Breast epithelium (tissue), 4 donors: ENCODE results near the gene CEP20. TPM values are rescaled to one million over a fixed set of nuclear protein-coding genes. Genes with fewer than 3 reads are reported as not detected.
"Not testable (repeated sequence)": the region's sequence is repeated elsewhere in the genome, so short reads cannot be mapped to it uniquely, and the experiment has no call there.

ENCODE experiments used
- DNase-seq, 2 donors: peaks; one replicate each; pipeline ENCODE4 v3.0.0-alpha.2; 2019; ENCODE audit warnings: low spot score in 2 of 2
- H3K27ac ChIP-seq, 2 donors: fragments of 200-600 bp; sonication (generic) in 1 of 2; one replicate each; pipeline ENCODE4 v1.5.1; 2016 to 2019; ENCODE audit warnings: mild to moderate bottlenecking in 1 of 2
- H3K27me3 ChIP-seq, 2 donors: fragments of 200-600 bp; sonication (generic) in 1 of 2; one replicate each; pipeline versions ENCODE4 v1.5.1 to v1.6.0; 2017 to 2019; ENCODE audit warnings: control low read depth in 1 of 2, mild to moderate bottlenecking in 1 of 2
- H3K36me3 ChIP-seq: fragments of 200-600 bp; one replicate; pipeline ENCODE4 v1.5.1; 2019
- H3K4me1 ChIP-seq, 2 donors: fragments of 200-600 bp; sonication (generic); one replicate each; pipeline ENCODE4 v1.5.1; 2016 to 2019; ENCODE audit warnings: control low read depth in 1 of 2
- H3K4me3 ChIP-seq, 3 donors: fragments of 200-600 bp; sonication (generic); 1 replicate in 2 of 3; 2 replicates in 1 of 3; pipeline ENCODE4 v1.5.1; 2016 to 2019; ENCODE audit warnings: mild to moderate bottlenecking in 3 of 3, moderate library complexity in 2 of 3
- H3K9me3 ChIP-seq, 2 donors: fragments of 200-600 bp; sonication (generic) in 1 of 2; one replicate each; pipeline ENCODE4 v1.5.1; 2016 to 2019; ENCODE audit warnings: control low read depth in 1 of 2
- CTCF ChIP-seq, 3 donors: fragments of 450-650 bp; IDR thresholded peaks; one replicate each; pipeline ENCODE4 v1.5.1; 2016 to 2017; ENCODE audit warnings: antibody characterized with exemption in 3 of 3, mild to moderate bottlenecking in 3 of 3, moderate library complexity in 3 of 3
- POLR2A ChIP-seq: fragments of 450-650 bp; IDR thresholded peaks from one replicate; pipeline ENCODE4 v1.6.1; 2016; ENCODE audit warnings: antibody characterized with exemption, mild to moderate bottlenecking, moderate library complexity
- POLR2AphosphoS5 ChIP-seq, 3 donors: sonication (generic); formaldehyde crosslinking; IDR thresholded peaks; one replicate each; pipeline ENCODE4 v1.6.1; 2017; ENCODE audit warnings: antibody characterized with exemption in 3 of 3
- intact Hi-C: fragments of 100-400 bp; cut with DNase I; formaldehyde crosslinking; loops from one replicate; pipeline ENCODE4 v1.15.1; 2023; ENCODE audit warnings: low total_unique reads
- total RNA-seq, 3 donors: library from RNA; depleted of rRNA; stranded (reverse); fragments of >200 nt; gene quantifications; one replicate each; pipeline ENCODE4 v1.1.0, GENCODE V29; 2016

The CEP20 gene
- total RNA-seq, 3 donors from 2014 or later, result 31.8 to 43.9 (median 40.8) TPM

GRCh38 chr16:15928261-15929104 is 40.1 kb upstream of the CEP20 start:
- no peak overlapping the region for H3K4me3 ChIP-seq
- H3K36me3 ChIP-seq, result no peaks in the 10 kb centered on the region
- intact Hi-C loops, result no loop called here
- TF ChIP-seq CTCF (IDR thresholded peaks at IDR 0.05) (no peak), POLR2AphosphoS5 (IDR thresholded peaks at IDR 0.05) (no peak), POLR2A (no peak)
- no peak for DNase-seq
- no peaks in the 10 kb centered on the region for H3K9me3 ChIP-seq
- H3K27ac ChIP-seq, result no peak overlapping the region
- no peaks in the 10 kb centered on the region for H3K4me1 ChIP-seq
- H3K27me3 ChIP-seq, result no peaks in the 10 kb centered on the region

- DNase-seq, result no peak
- Histone ChIP-seq H3K27me3 (no peaks in the 10 kb centered on the region), H3K27ac (no peak overlapping the region), H3K36me3 (no peaks in the 10 kb centered on the region), H3K4me3 (no peak overlapping the region), H3K9me3 (no peaks in the 10 kb centered on the region), H3K4me1 (no peaks in the 10 kb centered on the region)
- no peak for TF ChIP-seq POLR2AphosphoS5 (IDR thresholded peaks at IDR 0.05)
- TF ChIP-seq POLR2A, result no peak
- TF ChIP-seq CTCF (IDR thresholded peaks at IDR 0.05), result no peak
- intact Hi-C loops, result no loop called here
These were observed 37.2 kb upstream of the CEP20 start for GRCh38 chr16:15925631-15926030.

- H3K9me3 ChIP-seq, result no peaks in the 10 kb centered on the region
- no peak overlapping the region for H3K4me3 ChIP-seq
- H3K4me1 ChIP-seq, result no peaks in the 10 kb centered on the region
- intact Hi-C loops, result no loop called here
- no peak for TF ChIP-seq POLR2A
- TF ChIP-seq POLR2AphosphoS5 (IDR thresholded peaks at IDR 0.05), result no peak
- no peaks in the 10 kb centered on the region for H3K27me3 ChIP-seq
- no peak overlapping the region for H3K27ac ChIP-seq
- no peak for DNase-seq
- H3K36me3 ChIP-seq, result no peaks in the 10 kb centered on the region
These were observed 36.6 kb upstream of the CEP20 start for GRCh38 chr16:15924996-15925395.

- no peaks in the 10 kb centered on the region for H3K9me3 ChIP-seq
- no peaks in the 10 kb centered on the region for H3K4me1 ChIP-seq
- H3K36me3 ChIP-seq, result no peaks in the 10 kb centered on the region
- intact Hi-C loops, result no loop called here
- TF ChIP-seq POLR2AphosphoS5 (IDR thresholded peaks at IDR 0.05) (no peak), POLR2A (no peak), CTCF (IDR thresholded peaks at IDR 0.05) (no peak)
- H3K4me3 ChIP-seq, result no peak overlapping the region
- no peaks in the 10 kb centered on the region for H3K27me3 ChIP-seq
- no peak overlapping the region for H3K27ac ChIP-seq
- DNase-seq, result no peak
These were observed 30.9 kb upstream of the CEP20 start for GRCh38 chr16:15919331-15919730.

- intact Hi-C loops, H3K4me3 ChIP-seq, H3K36me3 ChIP-seq, H3K27ac ChIP-seq, H3K27me3 ChIP-seq, H3K4me1 ChIP-seq, H3K9me3 ChIP-seq, DNase-seq: not testable (repeated sequence)
These were observed 29.9 kb upstream of the CEP20 start for GRCh38 chr16:15918314-15918713.

- intact Hi-C loops, result no loop called here
These were observed 27.9 kb upstream of the CEP20 start for GRCh38 chr16:15916323-15916722.

More at GRCh38 chr16:15916323-15916722, 27.9 kb upstream of the CEP20 start:
- H3K36me3 ChIP-seq, result no peaks in the 10 kb centered on the region
- no peaks in the 10 kb centered on the region for H3K27me3 ChIP-seq
- H3K4me3 ChIP-seq, result no peak overlapping the region
- DNase-seq, result no peak
- no peaks in the 10 kb centered on the region for H3K4me1 ChIP-seq
- H3K9me3 ChIP-seq, result no peaks in the 10 kb centered on the region
- H3K27ac ChIP-seq, result no peak overlapping the region
- TF ChIP-seq POLR2AphosphoS5 (IDR thresholded peaks at IDR 0.05), result no peak
- TF ChIP-seq POLR2A, result no peak
